ENCODE results near the gene IFT20. TPM values are rescaled to one million over a fixed set of nuclear protein-coding genes. Genes with fewer than 3 reads are reported as not detected.

The IFT20 gene
- polyA plus RNA-seq, 1 donor (not counting 4 experiments of a cell fraction or from before 2014, with no cell fraction given) = 28.7 TPM

DNA sequence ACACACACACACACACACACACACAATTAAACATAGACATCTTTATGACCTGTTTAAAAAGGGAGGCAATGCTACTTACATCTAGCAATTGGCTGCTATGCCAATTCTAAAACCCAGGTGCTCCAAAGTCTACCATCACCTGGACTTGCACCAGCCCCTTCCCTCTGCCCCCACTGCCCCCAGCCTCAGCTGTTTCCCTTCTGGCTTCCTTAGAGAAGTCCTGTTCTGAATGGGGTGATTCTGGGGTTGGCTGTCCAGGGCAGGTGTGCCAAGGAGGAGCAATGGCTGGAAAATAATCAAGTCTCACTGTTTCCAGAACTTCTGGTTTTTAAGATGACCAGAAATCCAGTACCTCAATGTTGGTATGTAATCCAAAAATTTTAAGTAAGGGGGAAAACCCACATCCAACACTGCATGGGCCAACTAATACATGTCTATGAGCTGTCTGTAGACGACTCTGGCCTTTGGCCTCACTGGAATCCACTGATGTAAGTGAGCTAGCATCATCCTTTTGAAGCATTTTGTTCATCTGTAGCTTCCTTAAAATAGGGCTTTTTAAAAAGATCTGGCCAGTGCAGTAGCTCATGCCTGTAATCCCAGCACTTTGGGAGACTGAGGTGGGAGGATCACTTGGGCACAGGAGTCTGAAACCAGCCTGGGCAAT is 2.1 kb downstream of the IFT20 start:
- H3K9me1 ChIP-seq (ENCODE audit: control insufficient read depth, extremely low read depth, insufficient read depth, low read length) = peaks cover 3% of the 10 kb centered on the region
- no peak overlapping the region for H3K4me3 ChIP-seq (ENCODE audit: control insufficient read depth in 2 of 3, extremely low read depth in 1 of 3, insufficient read depth in 2 of 3, low read depth in 1 of 3, low read length in 3 of 3)
- FAIRE-seq (no peak), DNase-seq (ENCODE audit: low read depth, low spot score) (no peak)
- H3K4me2 ChIP-seq (ENCODE audit: control insufficient read depth, extremely low read depth, insufficient read depth, low read depth, low read length) = no peak overlapping the region
- dilution Hi-C loops (cut with MboI; ENCODE audit: extremely low pct_ligation_motif_present, low sequenced_read_pairs) = no loop called here
- no peak for TF ChIP-seq EZH2 (IDR thresholded peaks at IDR 0.05; ENCODE audit: low read length)
- no peak for TF ChIP-seq CTCF (optimal IDR thresholded peaks at IDR 0.05 in 1 of 3, IDR thresholded peaks at IDR 0.05 in 1 of 3, conservative IDR thresholded peaks at IDR 0.05 in 1 of 3; ENCODE audit: extremely low read depth in 1 of 3, insufficient read depth in 2 of 3, low read length in 3 of 3)
- H3K79me2 ChIP-seq (ENCODE audit: control insufficient read depth, insufficient read depth, low read length) = peaks cover 38% of the 10 kb centered on the region
- no peaks in the 10 kb centered on the region for H3K27me3 ChIP-seq (ENCODE audit: control insufficient read depth, extremely low read depth, insufficient read depth, low read length)
- no peak overlapping the region for H2AFZ ChIP-seq (ENCODE audit: control insufficient read depth, low read length)
- H3K36me3 ChIP-seq (ENCODE audit: control insufficient read depth in 2 of 2, extremely low read depth in 1 of 2, insufficient read depth in 2 of 2, low read length in 2 of 2) = peaks cover 6 to 14% of the 10 kb centered on the region in 2 experiments
- H3K9ac ChIP-seq (ENCODE audit: control insufficient read depth, extremely low read depth, insufficient read depth, low read length) = no peak overlapping the region
- no peaks in the 10 kb centered on the region for H3K9me3 ChIP-seq (ENCODE audit: control insufficient read depth, low read depth, low read length)
- peaks cover 9% of the 10 kb centered on the region for H4K20me1 ChIP-seq (ENCODE audit: control insufficient read depth, extremely low read depth, insufficient read depth, low read length)
- peaks cover 27% of the 10 kb centered on the region for H3K4me1 ChIP-seq (ENCODE audit: control insufficient read depth, extremely low read depth, insufficient read depth, low read length)
- no peak overlapping the region for H3K27ac ChIP-seq (ENCODE audit: control insufficient read depth, insufficient read depth, low read length)

- H2AFZ ChIP-seq (ENCODE audit: control insufficient read depth, low read length) = no peak overlapping the region
- no peaks in the 10 kb centered on the region for H3K9me3 ChIP-seq (ENCODE audit: control insufficient read depth, low read depth, low read length)
- H3K9me1 ChIP-seq (ENCODE audit: control insufficient read depth, extremely low read depth, insufficient read depth, low read length) = peaks cover 2% of the 10 kb centered on the region
- H3K4me1 ChIP-seq (ENCODE audit: control insufficient read depth, extremely low read depth, insufficient read depth, low read length) = peaks cover 19% of the 10 kb centered on the region
- no peak overlapping the region for H3K9ac ChIP-seq (ENCODE audit: control insufficient read depth, extremely low read depth, insufficient read depth, low read length)
- H4K20me1 ChIP-seq (ENCODE audit: control insufficient read depth, extremely low read depth, insufficient read depth, low read length) = peaks cover 4% of the 10 kb centered on the region
- no peak for DNase-seq (ENCODE audit: low read depth, low spot score)
- H3K4me3 ChIP-seq (ENCODE audit: control insufficient read depth in 2 of 3, extremely low read depth in 1 of 3, insufficient read depth in 2 of 3, low read depth in 1 of 3, low read length in 3 of 3) = no peak overlapping the region
- H3K36me3 ChIP-seq (ENCODE audit: control insufficient read depth in 2 of 2, extremely low read depth in 1 of 2, insufficient read depth in 2 of 2, low read length in 2 of 2) = peaks cover 9 to 14% of the 10 kb centered on the region in 2 experiments
- TF ChIP-seq CTCF (optimal IDR thresholded peaks at IDR 0.05 in 1 of 3, IDR thresholded peaks at IDR 0.05 in 1 of 3, conservative IDR thresholded peaks at IDR 0.05 in 1 of 3; ENCODE audit: extremely low read depth in 1 of 3, insufficient read depth in 2 of 3, low read length in 3 of 3) = no peak
- TF ChIP-seq EZH2 (IDR thresholded peaks at IDR 0.05; ENCODE audit: low read length) = no peak
- H3K4me2 ChIP-seq (ENCODE audit: control insufficient read depth, extremely low read depth, insufficient read depth, low read depth, low read length) = no peak overlapping the region
- dilution Hi-C loops (cut with MboI; ENCODE audit: extremely low pct_ligation_motif_present, low sequenced_read_pairs) = no loop called here
- peaks cover 26% of the 10 kb centered on the region for H3K79me2 ChIP-seq (ENCODE audit: control insufficient read depth, insufficient read depth, low read length)
- no peaks in the 10 kb centered on the region for H3K27me3 ChIP-seq (ENCODE audit: control insufficient read depth, extremely low read depth, insufficient read depth, low read length)
- no peak for FAIRE-seq
- H3K27ac ChIP-seq (ENCODE audit: control insufficient read depth, insufficient read depth, low read length) = no peak overlapping the region
Measured at GRCh38 chr17:28331891-28332420, 3.3 kb downstream of the IFT20 start.

Measured in keratinocyte (primary cell).